GM23338 (cell line): Measurements from ENCODE around the gene LYPD4. TPM values are rescaled to one million over a fixed set of nuclear protein-coding genes. Genes with fewer than 3 reads are reported as not detected.

Experiments
- ATAC-seq: fragments of 200-7000 bp; cut with Tn5 transposase; 3 replicates; pipeline ENCODE4 v1.9.1; 2020
- DNase-seq: peaks from one replicate; pipeline ENCODE4 v3.0.0-alpha.2; 2015; ENCODE audit warnings: low spot score
- H2AFZ ChIP-seq: fragments of 200-600 bp; sonication (generic); 2 replicates; pipeline ENCODE4 v1.8.0; 2016; ENCODE audit warnings: antibody characterized with exemption, mild to moderate bottlenecking, moderate library complexity
- H3F3A ChIP-seq: fragments of 200-600 bp; sonication (generic); replicated peaks from 2 replicates; pipeline ENCODE4 v1.8.0; 2017; ENCODE audit warnings: antibody characterized with exemption, mixed run types, low read depth
- H3K27ac ChIP-seq: fragments of 200-600 bp; sonication (generic); 2 replicates; pipeline ENCODE4 v1.6.1; 2016; ENCODE audit warnings: low read depth
- H3K27me3 ChIP-seq: fragments of 200-600 bp; sonication (generic); 2 replicates; pipeline ENCODE4 v1.8.0; 2016; ENCODE audit warnings: mild to moderate bottlenecking, mixed run types, moderate library complexity; ENCODE audit not compliant: insufficient read depth
- H3K36me3 ChIP-seq: fragments of 200-600 bp; sonication (generic); 2 replicates; pipeline ENCODE4 v1.8.0; 2016; ENCODE audit warnings: mild to moderate bottlenecking; ENCODE audit not compliant: insufficient read depth
- H3K4me1 ChIP-seq: fragments of 200-600 bp; sonication (generic); 2 replicates; pipeline ENCODE4 v1.8.0; 2016; ENCODE audit warnings: mild to moderate bottlenecking, moderate library complexity; ENCODE audit not compliant: insufficient read depth
- H3K4me2 ChIP-seq: fragments of 200-600 bp; sonication (generic); 2 replicates; pipeline ENCODE4 v1.7.1; 2017; ENCODE audit warnings: mixed run types
- H3K4me3 ChIP-seq: fragments of 200-600 bp; sonication (generic); 2 replicates; pipeline ENCODE4 v1.6.1; 2016; ENCODE audit warnings: mixed run types
- H3K79me2 ChIP-seq: fragments of 200-600 bp; sonication (generic); replicated peaks from 2 replicates; pipeline ENCODE4 v1.8.0; 2017; ENCODE audit warnings: mild to moderate bottlenecking; ENCODE audit not compliant: insufficient read depth
- H3K9me2 ChIP-seq: fragments of 200-600 bp; sonication (generic); 2 replicates; pipeline ENCODE4 v1.8.0; 2017; ENCODE audit not compliant: insufficient read depth
- H4K20me1 ChIP-seq: fragments of 200-600 bp; sonication (generic); replicated peaks from 2 replicates; pipeline ENCODE4 v1.8.0; 2017; ENCODE audit warnings: mild to moderate bottlenecking; ENCODE audit not compliant: insufficient read depth
- H3K27ac Mint-ChIP-seq: 2 replicates; pipeline ENCODE4 v1.8.0; 2020; ENCODE audit warnings: inconsistent platforms, mild to moderate bottlenecking, moderate library complexity, mixed read lengths
- H3K27me3 Mint-ChIP-seq: 3 replicates; pipeline ENCODE4 v1.8.0; 2022; ENCODE audit warnings: low read depth, mild to moderate bottlenecking, moderate library complexity, mixed read lengths, inconsistent platforms; ENCODE audit not compliant: insufficient read depth, poor library complexity
- H3K36me3 Mint-ChIP-seq: 3 replicates; pipeline ENCODE4 v1.8.0; 2021; ENCODE audit warnings: low read depth, mild to moderate bottlenecking, inconsistent platforms, moderate library complexity, mixed read lengths
- H3K4me1 Mint-ChIP-seq: 3 replicates; pipeline ENCODE4 v1.8.0; 2020; ENCODE audit warnings: mild to moderate bottlenecking, inconsistent platforms, mixed read lengths
- H3K4me3 Mint-ChIP-seq: 3 replicates; pipeline ENCODE4 v1.8.0; 2021; ENCODE audit warnings: moderate library complexity, mild to moderate bottlenecking, inconsistent platforms, mixed read lengths
- H3K9me3 Mint-ChIP-seq: 3 replicates; pipeline ENCODE4 v1.8.0; 2020; ENCODE audit warnings: moderate library complexity, mild to moderate bottlenecking, inconsistent platforms, mixed read lengths
- EZH2 ChIP-seq: fragments of 200-600 bp; sonication (generic); IDR thresholded peaks from one replicate; pipeline ENCODE4 v1.8.0; 2017; ENCODE audit warnings: antibody characterized with exemption, mild to moderate bottlenecking, low read depth; ENCODE audit not compliant: unreplicated experiment
- JUNB ChIP-seq: IDR thresholded peaks from one replicate; pipeline ENCODE4 v1.6.1; 2016; ENCODE audit warnings: antibody characterized with exemption; ENCODE audit not compliant: unreplicated experiment
- POLR2AphosphoS5 ChIP-seq: IDR thresholded peaks from 2 replicates; pipeline ENCODE4 v1.6.1; 2016; ENCODE audit warnings: antibody characterized with exemption, low read depth
- STAT1 ChIP-seq: IDR thresholded peaks from one replicate; pipeline ENCODE4 v1.6.1; 2016; ENCODE audit warnings: antibody characterized with exemption; ENCODE audit not compliant: unreplicated experiment
- ZNF331 ChIP-seq: fragments of 250-450 bp; sonication (Bioruptor Pico); IDR thresholded peaks from 2 replicates; pipeline ENCODE4 v1.5.0; 2020; ENCODE audit warnings: low read depth, mild to moderate bottlenecking, moderate library complexity
- long read RNA-seq: library from polyadenylated mRNA; unstranded; transcript quantifications from one replicate; pipeline ENCODE4 v2.0.0, GENCODE V29; 2020; ENCODE audit not compliant: unreplicated experiment
- polyA plus RNA-seq: library from polyadenylated mRNA; unstranded; fragments of >200 nt; fragmentation: Nextera tagmentation; extraction: Ambion mirVana; gene quantifications from 2 replicates; pipeline ENCODE4 v1.2.1, GENCODE V29; 2016
- total RNA-seq: library from RNA; depleted of rRNA; stranded (reverse); fragments of >200 nt; shearing (Covaris generic); gene quantifications from 2 replicates; pipeline ENCODE4 v1.2.3, GENCODE V29; 2014; rRNA removed
- TF ChIP-seq, protein P1 (sequence below): IDR thresholded peaks from one replicate; pipeline ENCODE4 v1.6.1; 2018; ENCODE audit warnings: antibody characterized with exemption; ENCODE audit not compliant: unreplicated experiment
- TF ChIP-seq, protein P2 (sequence below), 2 experiments: fragments of 200-600 bp in 1 of 2; sonication (generic) in 1 of 2; conservative IDR thresholded peaks; 2 replicates each; pipeline versions ENCODE4 v1.5.1 to v1.6.1; 2016 to 2017; ENCODE audit warnings: antibody characterized with exemption in 2 of 2, low read depth in 2 of 2, mild to moderate bottlenecking in 2 of 2, moderate library complexity in 1 of 2

Gene LYPD4, protein sequence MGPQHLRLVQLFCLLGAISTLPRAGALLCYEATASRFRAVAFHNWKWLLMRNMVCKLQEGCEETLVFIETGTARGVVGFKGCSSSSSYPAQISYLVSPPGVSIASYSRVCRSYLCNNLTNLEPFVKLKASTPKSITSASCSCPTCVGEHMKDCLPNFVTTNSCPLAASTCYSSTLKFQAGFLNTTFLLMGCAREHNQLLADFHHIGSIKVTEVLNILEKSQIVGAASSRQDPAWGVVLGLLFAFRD
- total RNA-seq (not detected in 2 replicates), polyA plus RNA-seq (not detected in 2 replicates)
- long read RNA-seq, partial matches to known transcripts: 0 of 1 reads
- long read RNA-seq, other reads (novel, unspliced or antisense): 1 of 1 reads

DNA sequence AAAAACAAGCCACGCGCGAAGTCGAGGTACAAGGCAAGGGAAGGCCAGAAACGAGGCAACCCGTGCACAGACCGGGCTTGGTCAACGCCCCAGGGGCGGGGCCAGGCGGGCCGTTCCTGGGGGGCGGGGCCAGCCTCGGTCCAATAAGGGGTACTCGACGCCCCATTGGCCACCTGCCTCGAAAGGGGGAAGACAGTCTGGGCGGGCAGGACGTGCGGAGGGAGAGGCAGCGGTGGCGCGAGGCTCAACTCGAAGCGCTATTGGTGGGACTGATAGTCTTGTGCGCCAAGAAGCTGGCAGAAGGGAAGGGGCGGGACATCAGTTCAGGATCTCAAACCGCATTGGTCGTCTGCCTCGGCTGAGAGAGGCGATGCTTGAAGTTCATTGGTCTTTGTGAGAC lies at the start of gene LYPD4:
LYPD4 (minus strand) TSS at position 83 of the 400 bp plus-strand sequence. CDS start 5,398 bp downstream, outside the sequence.
- Histone ChIP-seq H2AFZ (peak within 1 kb of the TSS; percentile 81), H3K4me1 (no peaks in the 10 kb centered on the region), H3K79me2 (no peaks in the 10 kb centered on the region), H3K27ac (no peak within 1 kb of the TSS), H3K4me2 (no peak within 1 kb of the TSS), H3K36me3 (no peaks in the 10 kb centered on the region), H4K20me1 (no peaks in the 10 kb centered on the region), H3F3A (no peaks in the 10 kb centered on the region), H3K27me3 (no peaks in the 10 kb centered on the region), H3K4me3 (no peak within 1 kb of the TSS), H3K9me2 (no peaks in the 10 kb centered on the region)
- Mint-ChIP-seq H3K9me3 (peaks cover 14% of the 10 kb centered on the region; the same call in 2 of the 3 replicates), H3K27ac (no peak within 1 kb of the TSS), H3K27me3 (peaks cover 18% of the 10 kb centered on the region), H3K4me1 (no peaks in the 10 kb centered on the region; the same call in 2 of the 3 replicates), H3K36me3 (peaks cover 5% of the 10 kb centered on the region; the same call in 2 of the 3 replicates), H3K4me3 (no peak within 1 kb of the TSS; the same call in 2 of the 3 replicates)
- no peak for TF ChIP-seq STAT1
- TF ChIP-seq JUNB: no peak
- TF ChIP-seq POLR2AphosphoS5: no peak
- no peak for TF ChIP-seq EZH2
- TF ChIP-seq ZNF331: no peak
- TF ChIP-seq, protein P1, sequence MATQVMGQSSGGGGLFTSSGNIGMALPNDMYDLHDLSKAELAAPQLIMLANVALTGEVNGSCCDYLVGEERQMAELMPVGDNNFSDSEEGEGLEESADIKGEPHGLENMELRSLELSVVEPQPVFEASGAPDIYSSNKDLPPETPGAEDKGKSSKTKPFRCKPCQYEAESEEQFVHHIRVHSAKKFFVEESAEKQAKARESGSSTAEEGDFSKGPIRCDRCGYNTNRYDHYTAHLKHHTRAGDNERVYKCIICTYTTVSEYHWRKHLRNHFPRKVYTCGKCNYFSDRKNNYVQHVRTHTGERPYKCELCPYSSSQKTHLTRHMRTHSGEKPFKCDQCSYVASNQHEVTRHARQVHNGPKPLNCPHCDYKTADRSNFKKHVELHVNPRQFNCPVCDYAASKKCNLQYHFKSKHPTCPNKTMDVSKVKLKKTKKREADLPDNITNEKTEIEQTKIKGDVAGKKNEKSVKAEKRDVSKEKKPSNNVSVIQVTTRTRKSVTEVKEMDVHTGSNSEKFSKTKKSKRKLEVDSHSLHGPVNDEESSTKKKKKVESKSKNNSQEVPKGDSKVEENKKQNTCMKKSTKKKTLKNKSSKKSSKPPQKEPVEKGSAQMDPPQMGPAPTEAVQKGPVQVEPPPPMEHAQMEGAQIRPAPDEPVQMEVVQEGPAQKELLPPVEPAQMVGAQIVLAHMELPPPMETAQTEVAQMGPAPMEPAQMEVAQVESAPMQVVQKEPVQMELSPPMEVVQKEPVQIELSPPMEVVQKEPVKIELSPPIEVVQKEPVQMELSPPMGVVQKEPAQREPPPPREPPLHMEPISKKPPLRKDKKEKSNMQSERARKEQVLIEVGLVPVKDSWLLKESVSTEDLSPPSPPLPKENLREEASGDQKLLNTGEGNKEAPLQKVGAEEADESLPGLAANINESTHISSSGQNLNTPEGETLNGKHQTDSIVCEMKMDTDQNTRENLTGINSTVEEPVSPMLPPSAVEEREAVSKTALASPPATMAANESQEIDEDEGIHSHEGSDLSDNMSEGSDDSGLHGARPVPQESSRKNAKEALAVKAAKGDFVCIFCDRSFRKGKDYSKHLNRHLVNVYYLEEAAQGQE: no peak
- DNase-seq (peak; percentile 66), ATAC-seq (peak; percentile 69)

DNA sequence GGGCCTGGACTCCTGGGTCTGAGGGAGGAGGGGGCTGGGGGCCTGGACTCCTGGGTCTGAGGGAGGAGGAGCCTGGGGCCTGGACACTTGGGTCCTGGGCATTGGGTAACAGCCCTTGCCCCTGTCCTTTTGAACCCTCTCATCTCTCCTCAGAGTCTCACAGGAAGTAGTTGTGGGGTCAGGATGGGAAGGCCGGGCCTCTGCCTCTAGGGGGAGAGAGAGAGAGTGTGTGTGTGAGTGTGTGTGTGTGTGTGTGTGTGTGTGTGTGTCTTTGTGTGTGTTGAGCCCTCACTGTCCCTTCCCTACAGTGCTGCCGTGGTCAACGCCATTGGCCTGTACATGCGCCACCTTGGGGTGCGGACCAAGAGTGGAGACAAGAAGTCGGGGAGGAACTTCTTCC lies 49.4 kb upstream of the LYPD4 start:
- Mint-ChIP-seq H3K27ac (peak overlapping the region; percentile 31; the same call in 1 of the 2 replicates), H3K27me3 (peaks cover 13% of the 10 kb centered on the region), H3K4me3 (no peak overlapping the region), H3K9me3 (peaks cover 3% of the 10 kb centered on the region; the same call in 1 of the 3 replicates), H3K4me1 (peaks cover 29% of the 10 kb centered on the region), H3K36me3 (peaks cover 23% of the 10 kb centered on the region; the same call in 2 of the 3 replicates)
- no peak overlapping the region for H3K4me3 ChIP-seq
- TF ChIP-seq JUNB: no peak
- TF ChIP-seq, protein P2, sequence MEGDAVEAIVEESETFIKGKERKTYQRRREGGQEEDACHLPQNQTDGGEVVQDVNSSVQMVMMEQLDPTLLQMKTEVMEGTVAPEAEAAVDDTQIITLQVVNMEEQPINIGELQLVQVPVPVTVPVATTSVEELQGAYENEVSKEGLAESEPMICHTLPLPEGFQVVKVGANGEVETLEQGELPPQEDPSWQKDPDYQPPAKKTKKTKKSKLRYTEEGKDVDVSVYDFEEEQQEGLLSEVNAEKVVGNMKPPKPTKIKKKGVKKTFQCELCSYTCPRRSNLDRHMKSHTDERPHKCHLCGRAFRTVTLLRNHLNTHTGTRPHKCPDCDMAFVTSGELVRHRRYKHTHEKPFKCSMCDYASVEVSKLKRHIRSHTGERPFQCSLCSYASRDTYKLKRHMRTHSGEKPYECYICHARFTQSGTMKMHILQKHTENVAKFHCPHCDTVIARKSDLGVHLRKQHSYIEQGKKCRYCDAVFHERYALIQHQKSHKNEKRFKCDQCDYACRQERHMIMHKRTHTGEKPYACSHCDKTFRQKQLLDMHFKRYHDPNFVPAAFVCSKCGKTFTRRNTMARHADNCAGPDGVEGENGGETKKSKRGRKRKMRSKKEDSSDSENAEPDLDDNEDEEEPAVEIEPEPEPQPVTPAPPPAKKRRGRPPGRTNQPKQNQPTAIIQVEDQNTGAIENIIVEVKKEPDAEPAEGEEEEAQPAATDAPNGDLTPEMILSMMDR (conservative IDR thresholded peaks at IDR 0.05; ENCODE audit: low read depth in 2 of 2): peak; percentile 29 to 58
- H3K27me3 ChIP-seq: no peaks in the 10 kb centered on the region
- peak; percentile 63 for DNase-seq
- H3K4me2 ChIP-seq: no peak overlapping the region
- peaks cover 3% of the 10 kb centered on the region; the same call in 1 of the 2 replicates for H4K20me1 ChIP-seq
- H3K27ac ChIP-seq: no peak overlapping the region
- no peak overlapping the region for H2AFZ ChIP-seq
- H3K4me1 ChIP-seq: 0 out of 2 replicates have a peak, but pooled peaks cover 6% of the 10 kb centered on the region
- no peaks in the 10 kb centered on the region for H3K79me2 ChIP-seq
- peak; percentile 18 for ATAC-seq
- no peaks in the 10 kb centered on the region for H3K9me2 ChIP-seq
- H3K36me3 ChIP-seq: no peaks in the 10 kb centered on the region
- H3F3A ChIP-seq: peaks cover 5% of the 10 kb centered on the region; the same call in 1 of the 2 replicates
